Left ventricle myocardium inferior (tissue), 1 donor: Measurements from ENCODE around the gene SLC38A10. TPM values are rescaled to one million over a fixed set of nuclear protein-coding genes. Genes with fewer than 3 reads are reported as not detected.

Experiments
- DNase-seq: peaks from one replicate; pipeline ENCODE4 v3.0.0-alpha.2; 2020
- H3K27ac ChIP-seq: fragments of 200-600 bp; replicated peaks from 2 replicates; pipeline ENCODE4 v1.8.0; 2021
- H3K27me3 ChIP-seq: fragments of 200-600 bp; 2 replicates; pipeline ENCODE4 v1.8.0; 2021; ENCODE audit warnings: low read depth
- H3K36me3 ChIP-seq: fragments of 200-600 bp; 2 replicates; pipeline ENCODE4 v1.8.0; 2021
- H3K4me1 ChIP-seq: fragments of 200-600 bp; 2 replicates; pipeline ENCODE4 v1.8.0; 2021
- H3K4me3 ChIP-seq: fragments of 200-600 bp; 2 replicates; pipeline ENCODE4 v1.8.0; 2021; ENCODE audit warnings: mild to moderate bottlenecking, moderate library complexity
- H3K9me3 ChIP-seq: fragments of 200-600 bp; replicated peaks from 2 replicates; pipeline ENCODE4 v1.8.0; 2021
- CTCF ChIP-seq: fragments of 200-600 bp; IDR thresholded peaks from 2 replicates; pipeline ENCODE4 v1.8.0; 2021; ENCODE audit warnings: antibody characterized with exemption, mild to moderate bottlenecking, borderline replicate concordance
- intact Hi-C: fragments of 100-400 bp; cut with micrococcal nuclease; formaldehyde crosslinking; loops from one replicate; pipeline ENCODE4 v1.11.0; 2022
- total RNA-seq: library from RNA; stranded (reverse); fragmentation: NEBNext Ultra II Directional; extraction: Animal tissue kit (Norgen Biotek cat#: 25700); gene quantifications from one replicate; pipeline ENCODE4 v1.2.1, GENCODE V29; 2021
- donor health status: DM: no; HTN: yes; CAD: no; lungs with severe emphysema.

Gene SLC38A10
- total RNA-seq, 1 donor from 2014 or later: 50.1 TPM

- no peaks in the 10 kb centered on the region for H3K27me3 ChIP-seq
- peaks cover 80% of the 10 kb centered on the region for H3K36me3 ChIP-seq
Observed at GRCh38 chr17:81265576-81265975, 29.5 kb downstream of the SLC38A10 start.

DNA sequence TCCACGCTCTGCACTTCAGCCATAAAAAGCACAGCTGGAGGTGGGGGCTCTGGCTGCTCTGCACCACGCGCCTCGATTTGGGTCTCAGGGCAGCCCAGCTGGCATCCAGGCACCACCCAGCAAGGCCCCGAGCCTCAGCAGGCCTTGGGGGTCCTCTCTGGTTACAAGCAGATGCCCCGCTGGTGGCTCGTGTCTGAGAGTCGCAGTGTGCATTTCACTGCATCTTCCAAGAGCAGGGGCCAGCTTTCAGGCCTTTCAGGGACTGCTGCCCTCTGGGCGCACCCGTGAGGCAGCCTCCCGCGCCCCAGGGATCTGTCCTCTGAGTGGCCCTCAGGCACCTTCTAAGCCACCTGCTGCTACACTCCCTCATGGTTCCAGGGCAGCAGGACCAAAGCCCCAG, 30.5 kb downstream of the SLC38A10 start:
- no peaks in the 10 kb centered on the region for H3K27me3 ChIP-seq
- DNase-seq: no peak

More at GRCh38 chr17:81265576-81265975, 29.5 kb downstream of the SLC38A10 start:
- Histone ChIP-seq H3K4me3 (no peak overlapping the region), H3K9me3 (no peaks in the 10 kb centered on the region), H3K27ac (no peak overlapping the region), H3K4me1 (no peaks in the 10 kb centered on the region)
- intact Hi-C loops: no loop called here
- TF ChIP-seq CTCF: no peak
- DNase-seq: no peak

DNA sequence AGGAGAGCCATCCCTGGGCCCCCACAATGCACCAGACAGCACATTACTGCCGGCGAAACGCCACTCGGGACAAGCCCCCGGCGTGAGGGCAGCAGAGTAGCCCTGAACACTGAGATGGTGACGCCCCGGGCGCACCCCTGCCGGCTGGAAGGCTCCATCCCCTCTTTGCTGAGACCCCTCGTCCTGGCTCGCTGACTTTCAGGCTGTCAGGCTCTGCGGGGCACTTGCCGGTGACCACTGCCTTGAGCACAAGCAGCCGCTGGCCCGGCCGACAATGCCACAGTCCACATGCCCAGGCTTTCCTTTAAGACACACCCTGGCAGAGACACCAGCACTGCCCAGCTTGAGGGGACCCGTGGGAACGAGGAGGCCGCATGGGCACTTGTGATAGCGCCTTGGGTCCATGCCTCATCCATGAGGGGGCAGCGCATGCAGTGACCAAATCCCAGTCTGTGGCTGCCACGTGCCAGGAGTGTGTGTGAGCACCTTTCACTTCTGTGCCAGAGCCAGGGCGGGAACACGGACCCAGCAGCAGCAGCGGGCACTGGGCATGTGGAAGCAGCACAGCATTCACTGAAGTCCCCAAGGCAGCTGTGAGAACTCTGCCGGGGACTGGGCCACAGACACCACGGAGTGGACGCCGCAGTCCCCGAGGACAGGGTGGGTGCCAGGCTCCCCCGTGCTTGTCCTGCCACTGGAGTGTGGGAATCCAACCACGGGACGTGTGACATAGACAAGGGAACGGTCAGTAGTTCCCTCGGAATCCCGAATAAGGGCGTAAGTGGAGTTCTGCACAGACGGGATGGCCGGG, 31.5 kb downstream of the SLC38A10 start:
- TF ChIP-seq CTCF: no peak
- H3K4me3 ChIP-seq: no peak overlapping the region
- intact Hi-C loops: no loop called here
- no peak overlapping the region for H3K27ac ChIP-seq
- no peaks in the 10 kb centered on the region for H3K9me3 ChIP-seq
- H3K27me3 ChIP-seq: no peaks in the 10 kb centered on the region
- DNase-seq: no peak
- H3K36me3 ChIP-seq: peaks cover 84% of the 10 kb centered on the region
- H3K4me1 ChIP-seq: no peaks in the 10 kb centered on the region

More for the DNA sequence above, 30.5 kb downstream of the SLC38A10 start:
- no peak overlapping the region for H3K4me3 ChIP-seq
- peaks cover 80% of the 10 kb centered on the region for H3K36me3 ChIP-seq
- H3K27ac ChIP-seq: no peak overlapping the region
- intact Hi-C loops: no loop called here
- no peak for TF ChIP-seq CTCF
- no peaks in the 10 kb centered on the region for H3K4me1 ChIP-seq
- H3K9me3 ChIP-seq: no peaks in the 10 kb centered on the region

DNA sequence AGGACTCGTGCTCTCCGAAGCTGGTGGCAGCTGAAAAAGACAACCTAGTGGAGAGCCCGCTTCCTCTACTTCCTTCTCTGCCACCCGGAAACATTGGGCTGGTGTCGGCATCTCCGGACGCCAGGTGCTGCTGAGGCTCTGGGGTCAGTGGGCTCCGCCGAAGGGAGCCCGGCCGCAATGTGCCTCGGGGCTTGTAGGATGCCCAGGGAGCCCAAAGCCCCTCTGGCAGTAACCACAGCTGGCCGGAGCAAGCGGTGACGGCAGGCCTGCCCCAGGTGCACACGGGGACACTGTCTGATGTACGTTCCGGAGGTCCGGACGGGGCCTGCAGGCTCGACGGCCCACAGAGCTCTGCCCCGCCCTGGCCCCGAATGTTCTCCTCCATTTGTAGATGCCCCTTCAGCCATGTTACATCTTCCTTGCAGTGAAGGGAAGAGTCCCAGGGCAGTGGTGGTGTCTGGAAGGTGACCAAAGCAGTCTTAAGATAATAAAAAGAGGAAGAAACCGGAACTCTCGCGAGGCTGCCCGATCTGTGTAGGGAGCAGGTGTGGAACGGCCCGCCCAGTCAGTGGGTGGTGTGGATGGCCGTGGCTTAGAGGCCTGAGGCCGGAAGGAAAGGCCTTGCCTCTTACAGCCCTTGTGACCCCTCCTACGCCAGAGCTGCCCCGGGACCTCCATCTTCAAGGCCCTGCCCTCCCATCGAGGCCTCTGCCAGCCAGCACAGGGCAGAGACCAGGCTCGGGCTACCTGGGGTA, 33.3 kb downstream of the SLC38A10 start:
- Histone ChIP-seq H3K9me3 (no peaks in the 10 kb centered on the region), H3K27ac (no peak overlapping the region), H3K4me1 (no peaks in the 10 kb centered on the region), H3K4me3 (no peak overlapping the region), H3K27me3 (no peaks in the 10 kb centered on the region), H3K36me3 (peaks cover 82% of the 10 kb centered on the region)
- no peak for DNase-seq
- TF ChIP-seq CTCF: no peak
- intact Hi-C loops: no loop called here

- intact Hi-C loops: no loop called here
- no peak for DNase-seq
- no peak overlapping the region for H3K4me3 ChIP-seq
- no peaks in the 10 kb centered on the region for H3K9me3 ChIP-seq
- H3K36me3 ChIP-seq: peaks cover 82% of the 10 kb centered on the region
- TF ChIP-seq CTCF: no peak
- no peaks in the 10 kb centered on the region for H3K4me1 ChIP-seq
- no peaks in the 10 kb centered on the region for H3K27me3 ChIP-seq
- H3K27ac ChIP-seq: no peak overlapping the region
Observed at GRCh38 chr17:81261096-81261495, 34.0 kb downstream of the SLC38A10 start.
